HG03135 (cell line): ENCODE results near the gene STK31.
"Not testable (repeated sequence)": the region's sequence is repeated elsewhere in the genome, so short reads cannot be mapped to it uniquely, and the experiment has no call there.

Source experiments
- ATAC-seq: cut with Tn5 transposase; IDR thresholded peaks from one replicate; pipeline ENCODE4 v1.9.1; 2021; ENCODE audit warnings: mild to moderate bottlenecking, moderate library complexity; ENCODE audit not compliant: unreplicated experiment

STK31 gene, protein sequence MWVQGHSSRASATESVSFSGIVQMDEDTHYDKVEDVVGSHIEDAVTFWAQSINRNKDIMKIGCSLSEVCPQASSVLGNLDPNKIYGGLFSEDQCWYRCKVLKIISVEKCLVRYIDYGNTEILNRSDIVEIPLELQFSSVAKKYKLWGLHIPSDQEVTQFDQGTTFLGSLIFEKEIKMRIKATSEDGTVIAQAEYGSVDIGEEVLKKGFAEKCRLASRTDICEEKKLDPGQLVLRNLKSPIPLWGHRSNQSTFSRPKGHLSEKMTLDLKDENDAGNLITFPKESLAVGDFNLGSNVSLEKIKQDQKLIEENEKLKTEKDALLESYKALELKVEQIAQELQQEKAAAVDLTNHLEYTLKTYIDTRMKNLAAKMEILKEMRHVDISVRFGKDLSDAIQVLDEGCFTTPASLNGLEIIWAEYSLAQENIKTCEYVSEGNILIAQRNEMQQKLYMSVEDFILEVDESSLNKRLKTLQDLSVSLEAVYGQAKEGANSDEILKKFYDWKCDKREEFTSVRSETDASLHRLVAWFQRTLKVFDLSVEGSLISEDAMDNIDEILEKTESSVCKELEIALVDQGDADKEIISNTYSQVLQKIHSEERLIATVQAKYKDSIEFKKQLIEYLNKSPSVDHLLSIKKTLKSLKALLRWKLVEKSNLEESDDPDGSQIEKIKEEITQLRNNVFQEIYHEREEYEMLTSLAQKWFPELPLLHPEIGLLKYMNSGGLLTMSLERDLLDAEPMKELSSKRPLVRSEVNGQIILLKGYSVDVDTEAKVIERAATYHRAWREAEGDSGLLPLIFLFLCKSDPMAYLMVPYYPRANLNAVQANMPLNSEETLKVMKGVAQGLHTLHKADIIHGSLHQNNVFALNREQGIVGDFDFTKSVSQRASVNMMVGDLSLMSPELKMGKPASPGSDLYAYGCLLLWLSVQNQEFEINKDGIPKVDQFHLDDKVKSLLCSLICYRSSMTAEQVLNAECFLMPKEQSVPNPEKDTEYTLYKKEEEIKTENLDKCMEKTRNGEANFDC

DNA sequence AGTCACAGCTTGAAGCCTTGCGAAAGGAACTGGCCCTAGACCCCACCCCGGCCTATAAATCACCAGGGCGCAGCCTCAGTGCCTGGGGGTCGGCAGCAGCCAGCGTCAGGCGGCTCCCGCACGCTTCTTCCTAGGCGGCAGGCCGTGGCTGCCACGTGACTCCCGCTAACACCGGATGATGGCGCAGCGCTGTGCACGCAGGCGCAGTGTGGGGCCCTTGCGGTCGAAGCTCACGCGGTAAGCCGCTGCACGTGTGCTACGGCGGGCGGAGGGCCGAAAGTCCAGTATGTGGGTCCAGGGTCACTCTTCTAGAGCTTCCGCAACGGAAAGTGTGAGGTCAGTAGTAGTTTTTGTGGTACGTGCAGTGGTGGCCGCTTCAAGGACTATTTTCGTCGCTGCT, at the start of gene STK31:
Gene STK31 (plus strand): TSS at position 220 of the 400 bp plus-strand sequence. CDS start 67 bp downstream, at position 287.
- ATAC-seq: no peak

DNA sequence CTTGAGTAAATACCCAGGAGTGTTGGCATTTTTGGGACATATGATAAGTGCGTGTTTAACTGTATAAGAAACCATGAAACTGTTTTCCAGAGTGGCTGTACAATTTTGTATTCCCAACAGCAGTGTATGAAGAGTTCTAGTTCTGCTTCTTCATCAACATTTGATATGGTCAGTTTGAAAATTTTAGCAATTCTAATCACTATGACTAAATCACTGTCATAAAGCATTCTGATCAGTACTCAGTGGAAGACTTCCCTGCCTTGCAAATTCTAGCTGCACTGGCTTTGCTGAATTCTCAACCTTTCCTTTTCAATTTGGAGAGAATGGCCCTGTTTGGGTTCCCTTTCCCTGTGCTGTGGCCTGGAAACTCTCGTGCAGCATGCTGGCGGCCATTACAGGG, 48.6 kb upstream of the STK31 start:
- ATAC-seq: no peak

DNA sequence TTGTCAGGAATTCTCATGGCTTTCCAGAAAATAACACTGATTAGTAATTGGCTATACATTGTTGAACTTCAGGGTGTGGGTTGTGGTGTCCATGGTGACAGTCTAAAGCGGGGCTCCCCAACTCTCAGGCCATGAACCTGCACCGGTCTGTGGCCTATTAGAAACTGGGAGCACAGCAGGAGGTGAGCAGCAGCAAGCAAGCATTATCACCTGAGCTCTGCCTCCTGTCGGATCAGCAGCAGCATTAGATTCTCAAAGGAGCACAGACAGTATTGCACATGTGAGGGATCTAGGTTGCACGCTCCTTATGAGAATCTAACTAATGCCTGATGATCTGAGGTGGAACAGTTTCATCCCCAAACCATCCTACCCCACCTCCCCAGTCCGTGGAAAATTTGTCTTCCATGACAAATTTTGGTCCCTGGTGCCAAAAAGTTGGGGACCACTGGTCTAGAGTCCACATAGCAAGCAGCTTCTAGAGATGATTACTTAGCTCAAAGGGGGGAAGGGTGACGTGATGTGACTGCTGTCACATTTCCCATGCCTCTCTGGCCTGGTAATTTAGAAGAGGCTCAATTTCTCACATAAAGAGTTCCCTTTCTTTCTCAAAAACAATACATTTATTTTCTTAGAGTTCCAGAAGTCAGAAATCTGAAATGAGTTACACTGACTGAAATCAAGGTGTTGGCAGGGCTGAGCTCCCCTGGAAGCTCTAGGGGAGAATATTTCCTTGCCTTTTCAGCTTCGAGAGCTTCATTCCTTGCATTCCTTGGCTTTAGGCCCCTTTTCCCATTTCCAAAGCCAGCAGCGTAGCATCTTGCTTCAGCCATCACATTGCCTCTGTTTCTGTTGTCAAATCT, 47.7 kb upstream of the STK31 start:
- ATAC-seq: no peak

DNA sequence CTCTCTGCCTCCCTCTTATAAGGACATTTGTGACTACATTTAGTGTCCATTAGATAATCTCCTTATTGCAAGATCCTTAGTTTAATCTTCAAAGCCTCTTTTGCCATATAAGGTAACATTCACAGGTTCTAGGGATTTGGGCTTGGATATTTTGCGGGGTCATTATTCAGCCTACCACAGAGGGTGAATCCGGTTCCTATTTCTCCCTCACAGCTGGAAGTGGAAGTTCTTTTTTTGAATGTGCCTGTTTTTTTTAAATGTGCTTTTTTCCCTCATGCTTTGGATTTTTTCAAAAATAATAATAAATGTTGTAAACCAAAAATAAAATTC, 47.1 kb upstream of the STK31 start:
- no peak for ATAC-seq

DNA sequence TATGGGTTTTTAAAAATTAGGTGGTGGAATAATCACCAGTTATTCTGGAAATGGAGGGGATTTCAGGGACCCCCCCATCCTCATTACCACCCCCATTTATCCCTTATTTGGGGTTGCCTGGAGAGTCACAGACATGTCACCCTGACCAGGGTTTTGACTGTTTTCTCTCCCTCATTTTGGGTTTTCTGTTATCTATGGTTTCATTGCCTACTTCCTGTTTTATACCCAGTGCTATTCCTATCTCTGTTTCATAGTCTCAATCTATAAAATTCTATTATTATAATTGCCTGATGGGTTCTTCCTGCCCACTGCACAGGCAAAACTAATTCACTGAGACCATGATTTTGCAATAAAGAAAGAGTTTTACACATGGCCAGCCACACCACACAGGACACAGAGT, 45.9 kb upstream of the STK31 start:
- ATAC-seq: no peak

DNA sequence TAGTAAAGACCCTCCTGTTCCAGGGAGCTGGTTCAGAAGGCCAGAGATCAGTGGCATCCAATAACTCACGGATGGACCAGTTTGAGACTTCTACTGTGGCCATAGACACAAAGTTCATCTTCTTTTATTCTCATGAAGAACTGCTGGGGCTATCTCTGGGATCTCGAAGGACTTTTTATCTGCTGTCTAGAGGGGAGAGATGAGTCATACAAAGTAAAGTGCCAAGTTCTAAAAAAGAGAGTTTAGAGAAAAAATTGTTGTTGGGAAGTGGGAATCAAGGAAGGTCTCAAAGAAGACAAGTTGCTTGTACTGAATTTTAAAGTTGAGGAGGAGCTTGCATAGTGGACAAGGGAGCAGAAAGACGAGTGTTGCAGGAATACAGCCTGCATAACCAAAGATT, 38.0 kb upstream of the STK31 start:
- ATAC-seq: no peak

DNA sequence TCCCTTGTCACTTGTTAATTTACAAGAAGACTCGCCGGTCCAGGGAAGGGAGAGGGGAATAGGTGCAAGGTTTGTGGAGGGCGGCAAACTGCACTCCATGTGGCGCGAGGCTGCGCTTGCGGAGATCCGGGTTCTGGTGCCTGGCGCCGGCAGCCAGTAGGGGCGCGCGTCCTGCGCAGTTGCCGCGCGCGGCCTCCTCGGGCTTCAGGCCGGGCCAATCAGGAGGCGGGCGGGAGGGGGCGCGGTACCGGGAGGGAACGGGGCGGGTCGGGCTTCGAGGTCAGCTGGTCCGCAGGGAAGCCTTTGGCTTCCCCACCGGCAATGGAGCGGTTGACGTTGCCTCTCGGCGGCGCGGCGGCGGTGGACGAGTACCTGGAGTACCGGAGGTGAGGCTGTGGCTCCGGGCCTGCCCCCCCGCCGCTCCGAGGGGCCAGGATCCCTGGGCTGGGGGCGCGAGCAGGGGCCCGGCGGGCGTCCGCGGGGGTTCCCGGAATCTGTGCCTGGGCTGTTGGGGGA, 30.1 kb upstream of the STK31 start, which contains the start of gene FAM221A:
Gene FAM221A (plus strand): TSS at position 302 of the 516 bp plus-strand sequence. CDS start 20 bp downstream, at position 322.
- peak; percentile 97 for ATAC-seq

DNA sequence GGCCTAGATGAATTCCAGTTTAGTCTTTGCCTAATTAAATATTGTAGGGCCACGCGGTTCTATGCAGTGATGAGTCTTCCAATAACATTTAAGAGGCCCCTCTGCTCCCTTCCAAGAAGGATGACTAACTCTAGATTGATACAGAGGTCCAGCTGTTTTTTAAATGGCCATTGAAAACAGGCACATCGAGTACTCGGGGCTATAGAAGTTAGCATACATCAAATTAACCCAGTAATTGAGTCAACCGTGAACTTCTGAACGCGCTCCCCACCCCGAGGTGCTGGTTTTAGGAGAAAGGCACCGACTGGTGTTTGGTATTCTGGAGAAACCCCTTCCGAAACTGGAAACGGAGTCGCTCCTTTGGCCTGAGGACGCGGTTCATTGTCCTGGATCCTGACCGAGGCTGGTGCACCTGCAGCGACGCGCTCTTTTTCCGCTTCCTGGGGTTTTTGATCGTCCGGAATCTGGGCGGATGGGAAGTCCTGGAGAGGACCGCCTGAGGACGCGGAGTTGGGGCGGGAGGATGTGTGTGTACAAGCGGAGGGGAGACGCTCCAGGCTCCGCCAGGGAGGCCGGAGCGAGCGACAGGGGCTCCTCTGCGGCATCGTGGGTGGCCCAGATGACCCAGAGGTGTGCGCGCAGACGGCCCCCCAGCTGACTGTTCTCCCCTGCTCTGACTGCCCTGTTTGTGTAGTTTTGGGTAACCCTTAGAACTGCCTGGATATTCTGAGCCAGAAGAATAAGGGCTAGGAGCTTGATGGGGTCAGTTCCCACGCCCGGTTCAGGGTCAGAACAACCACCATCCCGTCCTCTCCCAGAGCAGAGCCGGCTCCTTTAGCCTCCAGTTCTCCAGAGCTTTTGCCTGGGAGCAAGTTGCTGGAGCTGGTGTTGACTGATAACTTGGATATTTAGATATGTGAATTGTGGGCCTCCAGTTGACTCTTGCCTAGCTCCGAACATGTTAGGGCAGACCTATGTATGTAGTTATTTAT, 29.3 kb upstream of the STK31 start:
- no peak for ATAC-seq

DNA sequence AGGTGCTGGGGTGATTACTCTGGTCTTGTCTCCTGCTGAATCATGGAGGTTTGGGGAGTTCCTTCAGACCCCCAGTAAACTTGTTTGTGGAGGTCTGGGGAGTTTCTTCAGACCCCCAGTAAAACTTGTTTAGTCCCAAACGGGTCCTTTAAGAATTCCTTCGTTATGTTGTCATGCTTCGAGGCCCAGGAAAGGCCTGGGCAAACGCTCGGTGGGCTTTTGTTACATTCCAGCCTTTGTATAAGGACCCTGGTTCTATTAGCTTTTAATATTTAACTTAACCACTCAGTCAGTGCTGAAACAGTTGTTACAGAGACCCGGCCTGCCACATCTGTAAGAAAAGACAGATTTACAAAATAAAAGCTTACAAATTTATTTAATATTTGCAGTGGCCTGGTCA, 26.0 kb upstream of the STK31 start:
- ATAC-seq: not testable (repeated sequence)

DNA sequence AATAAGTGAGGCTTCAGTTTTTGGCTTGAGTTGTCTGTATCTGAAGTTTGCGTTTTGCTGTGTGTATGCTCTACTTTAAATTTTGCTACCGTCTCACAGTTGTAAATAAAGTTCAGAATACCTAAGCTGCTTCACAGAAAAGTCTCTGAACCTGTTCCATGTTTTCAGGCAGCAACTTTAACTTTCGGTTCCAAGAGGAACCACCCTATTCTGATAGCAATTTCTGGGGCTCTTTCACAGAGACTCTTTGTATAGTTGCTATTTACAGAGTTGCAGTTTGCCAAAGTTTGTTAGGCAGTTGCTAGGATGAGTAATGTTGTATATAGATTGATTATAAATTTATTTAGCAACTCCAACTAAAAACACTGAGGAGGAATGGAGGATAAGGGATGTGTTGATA, 24.3 kb upstream of the STK31 start:
- no peak for ATAC-seq

DNA sequence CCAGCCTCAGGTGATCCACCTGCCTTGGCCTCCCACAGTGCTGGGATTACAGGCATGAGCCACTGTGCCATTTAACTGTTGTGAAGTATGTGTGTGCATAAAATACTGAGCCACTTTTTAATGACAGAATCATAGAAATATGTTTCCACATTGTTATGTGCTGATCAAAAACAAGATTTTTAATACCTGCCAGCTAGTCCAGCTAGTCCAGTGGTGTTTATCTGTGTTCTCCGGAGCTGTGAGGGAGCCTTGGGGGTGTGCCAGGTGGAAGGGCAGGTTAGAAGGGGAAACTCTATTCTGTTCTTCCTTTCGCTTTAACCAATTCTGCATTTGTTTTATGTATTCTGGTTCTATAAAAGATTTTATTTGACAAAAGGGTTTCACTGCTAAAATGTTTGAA, 23.0 kb upstream of the STK31 start:
- no peak for ATAC-seq

DNA sequence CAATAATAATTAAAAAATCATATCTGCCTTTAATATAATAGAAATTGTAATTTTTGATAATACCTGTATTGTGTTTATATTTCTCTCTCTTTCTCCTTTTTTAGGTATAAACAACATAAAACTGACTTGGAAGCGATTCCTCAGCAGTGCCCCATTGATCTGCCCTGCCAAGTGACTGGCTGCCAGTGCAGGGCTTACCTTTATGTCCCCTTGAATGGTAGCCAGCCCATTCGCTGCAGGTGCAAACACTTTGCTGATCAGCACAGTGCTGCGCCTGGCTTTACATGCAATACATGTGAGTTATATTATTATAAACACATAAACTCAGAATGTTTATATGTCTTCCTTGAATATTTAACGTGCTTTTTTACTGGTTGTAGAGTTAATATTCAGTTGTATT, 20.9 kb upstream of the STK31 start:
- no peak for ATAC-seq

DNA sequence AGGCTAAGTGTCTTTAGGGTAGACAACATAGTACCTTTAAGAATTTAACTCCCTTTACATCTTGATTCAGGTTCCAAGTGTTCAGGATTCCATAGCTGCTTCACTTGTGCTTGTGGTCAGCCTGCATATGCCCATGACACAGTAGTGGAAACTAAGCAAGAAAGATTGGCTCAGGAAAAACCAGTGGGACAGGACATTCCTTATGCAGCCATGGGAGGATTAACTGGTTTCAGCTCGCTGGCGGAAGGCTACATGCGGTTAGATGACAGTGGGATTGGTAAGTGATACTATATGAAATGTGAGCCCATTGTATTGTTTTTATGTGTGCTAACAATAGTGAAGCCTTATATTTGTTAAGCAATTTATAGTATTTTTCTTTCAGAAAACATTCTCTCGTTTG, 18.7 kb upstream of the STK31 start:
- ATAC-seq: no peak

DNA sequence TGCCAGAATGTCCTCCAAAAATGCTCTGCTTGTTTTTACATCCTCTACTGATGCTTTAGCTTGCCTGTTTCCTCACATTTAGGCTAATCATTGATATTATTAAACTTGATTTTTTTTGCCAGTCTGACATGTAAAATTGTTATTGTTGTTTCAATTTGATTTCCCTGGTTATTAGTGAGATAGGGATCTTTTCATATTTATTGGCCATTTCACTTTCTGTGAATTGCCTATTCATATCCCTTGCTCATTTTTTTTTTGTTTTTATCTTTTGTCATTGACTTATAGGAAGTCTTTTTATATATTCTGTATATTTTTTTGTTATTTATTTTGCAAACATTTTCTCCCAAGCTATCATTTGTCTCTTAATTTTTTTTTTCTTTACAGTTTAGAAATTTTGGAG, 16.8 kb upstream of the STK31 start:
- ATAC-seq: no peak

DNA sequence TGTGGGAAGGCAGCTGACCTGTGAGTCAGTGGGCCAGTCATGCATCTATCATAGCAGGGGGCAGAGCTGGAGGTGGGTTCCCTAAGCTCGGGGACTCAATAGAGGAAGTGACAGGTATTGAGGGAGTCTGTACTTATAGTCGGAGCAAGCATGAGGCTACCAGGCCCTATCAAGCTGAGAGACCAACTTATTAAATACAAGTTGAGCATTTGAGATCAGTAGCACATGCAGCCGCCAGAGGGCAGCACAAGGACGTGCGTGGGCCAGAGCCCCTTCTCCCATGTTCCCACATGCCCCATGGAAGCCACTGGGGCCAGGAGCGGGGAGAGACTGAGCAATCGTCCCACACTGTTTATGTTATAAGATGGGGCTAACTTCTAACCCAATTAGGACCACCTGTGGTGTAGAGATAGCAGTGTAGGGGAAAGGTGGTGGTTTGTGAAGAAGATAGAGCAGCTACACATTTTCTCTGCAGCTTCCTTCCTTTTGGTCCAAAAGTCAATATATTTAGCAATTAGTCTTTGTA, 13.0 kb upstream of the STK31 start:
- peak; percentile 66 for ATAC-seq

DNA sequence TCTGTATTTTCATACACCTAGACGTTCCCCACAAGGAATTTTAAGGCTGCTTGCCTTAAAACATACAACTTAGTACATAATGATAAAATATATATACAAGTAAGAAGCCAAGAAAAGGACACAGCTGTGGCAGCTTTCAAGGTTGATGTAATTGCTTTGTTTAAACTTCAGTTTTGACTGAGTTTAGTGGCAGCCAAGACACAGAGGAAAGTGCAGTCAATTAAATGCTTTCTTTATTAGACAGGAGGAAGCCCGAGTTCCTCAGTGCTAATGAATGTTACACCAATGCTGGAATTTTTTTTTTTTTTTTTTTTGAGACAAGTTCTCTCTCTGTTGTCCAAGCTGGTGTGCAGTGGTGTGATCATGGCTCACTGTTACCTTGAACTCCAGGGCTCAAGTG, 11.2 kb upstream of the STK31 start:
- ATAC-seq: no peak

DNA sequence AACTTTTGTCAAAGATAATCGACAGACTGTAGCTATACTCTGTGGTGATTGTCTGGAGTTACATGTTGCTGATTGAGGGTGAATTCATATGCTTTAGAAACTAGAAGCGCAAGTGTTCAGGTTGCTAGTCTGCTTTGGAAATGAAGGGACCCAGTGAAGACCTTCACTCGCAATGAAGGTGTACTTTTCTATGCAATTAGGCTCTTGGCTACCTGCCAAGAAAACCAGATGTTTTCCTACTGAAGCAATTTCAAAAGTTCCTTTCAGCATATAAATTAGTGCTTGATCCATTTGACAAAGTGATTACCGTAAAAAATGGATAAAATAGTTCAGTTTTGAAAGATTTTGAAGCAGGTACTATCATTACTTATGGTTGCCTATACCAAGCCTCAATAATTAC, 10.0 kb upstream of the STK31 start:
- ATAC-seq: no peak

DNA sequence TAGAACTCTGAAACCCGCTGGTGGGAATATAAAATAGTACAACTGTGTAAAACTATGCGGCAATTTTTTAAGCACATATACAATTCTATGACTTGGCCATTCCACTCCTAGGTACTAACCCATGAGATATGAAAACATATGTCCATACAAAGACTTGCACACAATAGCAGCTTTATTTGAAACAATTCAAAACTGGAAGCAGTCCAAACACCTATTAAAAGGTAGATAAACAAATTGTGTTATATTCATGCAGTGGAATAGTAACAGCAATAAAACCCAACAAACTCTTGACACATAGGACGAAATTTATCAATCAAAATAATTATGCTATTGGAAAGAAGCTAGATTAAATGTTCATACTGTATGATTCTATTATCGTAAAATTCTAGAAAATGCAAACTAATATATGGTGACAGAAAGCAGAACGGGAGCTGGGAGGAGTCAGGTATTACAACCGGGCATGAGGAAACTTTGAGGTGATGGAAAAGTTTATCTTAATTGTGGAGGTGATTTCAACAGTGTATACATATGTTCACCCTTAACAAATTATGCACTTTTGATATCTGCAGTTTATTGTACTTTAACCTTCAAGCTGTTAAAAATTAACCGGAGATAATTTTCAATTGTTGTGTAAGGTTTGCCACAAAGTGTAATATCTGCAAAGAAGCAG, 803 bp upstream of the STK31 start:
- ATAC-seq: no peak
